Suprapubic skin (tissue), 3 donors: ENCODE results near the gene GCLM.
"Not testable (repeated sequence)": the region's sequence is repeated elsewhere in the genome, so short reads cannot be mapped to it uniquely, and the experiment has no call there.

Experiments
- POLR2A ChIP-seq, 2 donors: fragments of 450-650 bp; IDR thresholded peaks; one replicate each; pipeline ENCODE4 v1.6.1; 2017; ENCODE audit warnings: antibody characterized with exemption in 2 of 2, mild to moderate bottlenecking in 2 of 2, moderate library complexity in 2 of 2
- TF ChIP-seq, protein P1 (sequence below), 2 donors: fragments of 200-600 bp in 1 of 2; fragments of 450-650 bp in 1 of 2; sonication (generic) in 1 of 2; IDR thresholded peaks; one replicate each; pipeline ENCODE4 v1.5.1; 2016 to 2019; ENCODE audit warnings: antibody characterized with exemption in 2 of 2, mild to moderate bottlenecking in 1 of 2, moderate library complexity in 1 of 2

DNA sequence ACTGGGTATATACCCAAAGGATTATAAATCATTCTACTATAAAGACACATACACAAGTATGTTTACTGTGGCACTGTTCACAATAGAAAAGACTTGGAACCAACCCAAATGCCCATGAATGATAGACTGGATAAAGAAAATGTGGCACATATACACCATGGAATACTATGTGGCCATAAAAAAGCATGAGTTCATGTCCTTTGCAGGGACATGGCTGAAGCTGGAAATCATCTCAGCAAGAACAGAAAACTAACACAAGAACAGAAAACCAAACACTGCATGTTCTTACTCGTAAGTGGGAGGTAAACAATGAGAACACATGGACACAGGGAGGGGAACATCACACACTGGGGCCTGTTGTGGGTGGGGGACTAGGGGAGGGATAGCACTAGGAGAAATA is 40.7 kb downstream of the GCLM start:
- TF ChIP-seq, protein P1, sequence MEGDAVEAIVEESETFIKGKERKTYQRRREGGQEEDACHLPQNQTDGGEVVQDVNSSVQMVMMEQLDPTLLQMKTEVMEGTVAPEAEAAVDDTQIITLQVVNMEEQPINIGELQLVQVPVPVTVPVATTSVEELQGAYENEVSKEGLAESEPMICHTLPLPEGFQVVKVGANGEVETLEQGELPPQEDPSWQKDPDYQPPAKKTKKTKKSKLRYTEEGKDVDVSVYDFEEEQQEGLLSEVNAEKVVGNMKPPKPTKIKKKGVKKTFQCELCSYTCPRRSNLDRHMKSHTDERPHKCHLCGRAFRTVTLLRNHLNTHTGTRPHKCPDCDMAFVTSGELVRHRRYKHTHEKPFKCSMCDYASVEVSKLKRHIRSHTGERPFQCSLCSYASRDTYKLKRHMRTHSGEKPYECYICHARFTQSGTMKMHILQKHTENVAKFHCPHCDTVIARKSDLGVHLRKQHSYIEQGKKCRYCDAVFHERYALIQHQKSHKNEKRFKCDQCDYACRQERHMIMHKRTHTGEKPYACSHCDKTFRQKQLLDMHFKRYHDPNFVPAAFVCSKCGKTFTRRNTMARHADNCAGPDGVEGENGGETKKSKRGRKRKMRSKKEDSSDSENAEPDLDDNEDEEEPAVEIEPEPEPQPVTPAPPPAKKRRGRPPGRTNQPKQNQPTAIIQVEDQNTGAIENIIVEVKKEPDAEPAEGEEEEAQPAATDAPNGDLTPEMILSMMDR (IDR thresholded peaks at IDR 0.05), result not testable (repeated sequence)
- TF ChIP-seq POLR2A (IDR thresholded peaks at IDR 0.05), result not testable (repeated sequence)
